Osteoblast (primary cell): ENCODE measurements around the gene SLK. TPM values are rescaled to one million over a fixed set of nuclear protein-coding genes. Genes with fewer than 3 reads are reported as not detected.

Experiments
- DNase-seq: peaks from one replicate; pipeline ENCODE4 v3.0.0; 2011; ENCODE audit warnings: low spot score, mixed read lengths; ENCODE audit not compliant: insufficient read length; ENCODE audit errors: missing footprints
- H2AFZ ChIP-seq: 2 replicates; pipeline ENCODE4 v1.6.0; 2011; ENCODE audit warnings: mild to moderate bottlenecking, low read length
- H3K27ac ChIP-seq: 2 replicates; pipeline ENCODE4 v1.5.1; 2011; ENCODE audit warnings: mild to moderate bottlenecking, low read depth, low read length, moderate library complexity
- H3K27me3 ChIP-seq: 2 replicates; pipeline ENCODE4 v1.6.0; 2012; ENCODE audit warnings: mild to moderate bottlenecking, control low read depth, inconsistent platforms, low read length, moderate library complexity; ENCODE audit not compliant: insufficient read depth
- H3K36me3 ChIP-seq: 2 replicates; pipeline ENCODE4 v1.5.1; 2011; ENCODE audit warnings: mild to moderate bottlenecking, low read length, control low read depth, moderate library complexity; ENCODE audit not compliant: insufficient read depth
- H3K4me1 ChIP-seq: 2 replicates; pipeline ENCODE4 v1.5.1; 2011; ENCODE audit warnings: mild to moderate bottlenecking, low read length, control low read depth, moderate library complexity; ENCODE audit not compliant: insufficient read depth
- H3K4me2 ChIP-seq: 2 replicates; pipeline ENCODE4 v1.6.0; 2011; ENCODE audit warnings: mild to moderate bottlenecking, low read length; ENCODE audit not compliant: insufficient read depth
- H3K4me3 ChIP-seq: fragments of 200-600 bp; sonication (generic); 3 replicates; pipeline ENCODE4 v1.5.1; 2012; ENCODE audit warnings: mild to moderate bottlenecking, low read length, inconsistent platforms; ENCODE audit not compliant: insufficient read depth
- H3K79me2 ChIP-seq: 2 replicates; pipeline ENCODE4 v1.6.0; 2012; ENCODE audit warnings: mild to moderate bottlenecking, low read length, control low read depth, inconsistent platforms; ENCODE audit not compliant: insufficient read depth
- H3K9me3 ChIP-seq: 2 replicates; pipeline ENCODE4 v1.5.1; 2011; ENCODE audit warnings: low read depth, low read length, control low read depth
- H4K20me1 ChIP-seq: 2 replicates; pipeline ENCODE4 v1.6.0; 2012; ENCODE audit warnings: mild to moderate bottlenecking, low read length, control low read depth; ENCODE audit not compliant: insufficient read depth
- total RNA-seq: library from RNA; depleted of rRNA; stranded (reverse); fragments of >200 nt; gene quantifications from 2 replicates; pipeline ENCODE4 v1.2.3, GENCODE V29; 2012
- TF ChIP-seq, protein P1 (sequence below): IDR thresholded peaks from 2 replicates; pipeline ENCODE4 v1.5.1; 2011; ENCODE audit warnings: mild to moderate bottlenecking, low read depth, low read length, moderate library complexity; ENCODE audit errors: extremely low read depth

The SLK gene
- total RNA-seq, 1 donor, result 48.1 TPM

DNA sequence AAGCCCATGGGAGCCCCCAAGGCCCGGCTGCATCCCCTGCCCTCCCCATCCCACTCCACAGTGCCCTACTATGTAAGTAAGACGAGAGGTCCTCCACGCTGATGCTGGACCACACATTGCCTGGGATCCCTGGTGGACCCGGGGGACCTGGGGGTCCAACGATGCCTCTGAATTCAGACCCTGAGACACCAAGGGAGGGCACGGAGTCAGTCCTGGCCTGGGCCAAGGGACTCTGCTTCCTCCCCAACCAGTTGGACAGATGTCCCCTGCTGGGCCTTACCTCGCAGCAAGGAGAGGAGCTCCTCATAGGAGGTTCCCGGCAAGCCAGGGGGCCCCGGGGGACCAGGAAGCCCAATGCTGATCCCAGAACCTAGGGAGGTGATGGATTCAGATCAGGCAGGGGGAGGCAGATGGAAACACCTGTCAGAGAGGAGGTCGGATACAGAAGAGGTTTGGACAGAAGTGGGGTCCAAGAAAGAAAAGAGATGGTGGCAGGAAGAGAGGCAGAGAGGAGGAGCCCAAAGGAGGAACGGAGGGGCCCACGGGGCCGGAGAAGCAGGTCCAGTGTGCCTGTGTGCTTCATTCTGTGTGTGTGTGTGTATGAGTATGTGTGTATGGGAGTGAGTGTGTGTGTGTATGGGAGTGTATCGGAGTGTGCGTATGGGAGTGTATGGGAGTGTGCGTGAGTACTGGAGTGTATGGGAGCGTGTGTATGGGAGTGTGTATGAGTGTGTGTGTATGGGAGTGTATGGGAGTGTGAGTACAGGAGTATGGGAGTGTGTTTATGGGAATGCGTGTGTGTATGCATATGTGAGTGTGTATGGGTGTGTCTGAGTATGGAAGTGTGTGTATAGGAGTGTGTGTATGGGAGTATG lies 68.5 kb downstream of the SLK start:
- H3K4me2 ChIP-seq, result no peak overlapping the region
- TF ChIP-seq, protein P1, sequence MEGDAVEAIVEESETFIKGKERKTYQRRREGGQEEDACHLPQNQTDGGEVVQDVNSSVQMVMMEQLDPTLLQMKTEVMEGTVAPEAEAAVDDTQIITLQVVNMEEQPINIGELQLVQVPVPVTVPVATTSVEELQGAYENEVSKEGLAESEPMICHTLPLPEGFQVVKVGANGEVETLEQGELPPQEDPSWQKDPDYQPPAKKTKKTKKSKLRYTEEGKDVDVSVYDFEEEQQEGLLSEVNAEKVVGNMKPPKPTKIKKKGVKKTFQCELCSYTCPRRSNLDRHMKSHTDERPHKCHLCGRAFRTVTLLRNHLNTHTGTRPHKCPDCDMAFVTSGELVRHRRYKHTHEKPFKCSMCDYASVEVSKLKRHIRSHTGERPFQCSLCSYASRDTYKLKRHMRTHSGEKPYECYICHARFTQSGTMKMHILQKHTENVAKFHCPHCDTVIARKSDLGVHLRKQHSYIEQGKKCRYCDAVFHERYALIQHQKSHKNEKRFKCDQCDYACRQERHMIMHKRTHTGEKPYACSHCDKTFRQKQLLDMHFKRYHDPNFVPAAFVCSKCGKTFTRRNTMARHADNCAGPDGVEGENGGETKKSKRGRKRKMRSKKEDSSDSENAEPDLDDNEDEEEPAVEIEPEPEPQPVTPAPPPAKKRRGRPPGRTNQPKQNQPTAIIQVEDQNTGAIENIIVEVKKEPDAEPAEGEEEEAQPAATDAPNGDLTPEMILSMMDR, result no peak
- H3K36me3 ChIP-seq, result no peaks in the 10 kb centered on the region

DNA sequence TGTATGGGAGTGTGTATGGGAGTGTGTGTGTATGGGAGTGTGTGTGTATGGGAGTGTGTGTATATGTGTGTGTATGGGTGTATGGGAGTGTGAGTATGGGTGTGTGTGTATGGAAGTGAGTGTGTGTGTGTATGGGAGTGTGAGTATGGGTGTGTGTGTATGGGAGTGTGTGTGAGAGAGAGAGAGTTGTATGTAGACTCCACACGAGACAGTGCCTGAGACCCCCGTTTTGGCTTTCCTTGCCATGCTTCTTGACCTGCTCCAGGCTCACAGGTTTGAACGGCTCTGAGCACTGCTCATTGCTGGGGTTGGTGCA lies 69.1 kb downstream of the SLK start:
- Histone ChIP-seq H3K36me3 (no peaks in the 10 kb centered on the region), H3K4me3 (no peak overlapping the region), H3K27ac (no peak overlapping the region), H3K4me2 (no peak overlapping the region), H3K4me1 (no peaks in the 10 kb centered on the region), H4K20me1 (peaks cover 3% of the 10 kb centered on the region), H3K9me3 (no peaks in the 10 kb centered on the region), H2AFZ (no peak overlapping the region), H3K27me3 (no peaks in the 10 kb centered on the region), H3K79me2 (no peaks in the 10 kb centered on the region)
- TF ChIP-seq, protein P1, result no peak
- DNase-seq, result no peak

More for the DNA sequence above, 68.5 kb downstream of the SLK start:
- Histone ChIP-seq H3K4me1 (no peaks in the 10 kb centered on the region), H3K79me2 (no peaks in the 10 kb centered on the region), H2AFZ (no peak overlapping the region), H3K4me3 (no peak overlapping the region), H3K27ac (no peak overlapping the region), H3K9me3 (no peaks in the 10 kb centered on the region), H4K20me1 (peaks cover 3% of the 10 kb centered on the region), H3K27me3 (no peaks in the 10 kb centered on the region)
- no peak for DNase-seq

DNA sequence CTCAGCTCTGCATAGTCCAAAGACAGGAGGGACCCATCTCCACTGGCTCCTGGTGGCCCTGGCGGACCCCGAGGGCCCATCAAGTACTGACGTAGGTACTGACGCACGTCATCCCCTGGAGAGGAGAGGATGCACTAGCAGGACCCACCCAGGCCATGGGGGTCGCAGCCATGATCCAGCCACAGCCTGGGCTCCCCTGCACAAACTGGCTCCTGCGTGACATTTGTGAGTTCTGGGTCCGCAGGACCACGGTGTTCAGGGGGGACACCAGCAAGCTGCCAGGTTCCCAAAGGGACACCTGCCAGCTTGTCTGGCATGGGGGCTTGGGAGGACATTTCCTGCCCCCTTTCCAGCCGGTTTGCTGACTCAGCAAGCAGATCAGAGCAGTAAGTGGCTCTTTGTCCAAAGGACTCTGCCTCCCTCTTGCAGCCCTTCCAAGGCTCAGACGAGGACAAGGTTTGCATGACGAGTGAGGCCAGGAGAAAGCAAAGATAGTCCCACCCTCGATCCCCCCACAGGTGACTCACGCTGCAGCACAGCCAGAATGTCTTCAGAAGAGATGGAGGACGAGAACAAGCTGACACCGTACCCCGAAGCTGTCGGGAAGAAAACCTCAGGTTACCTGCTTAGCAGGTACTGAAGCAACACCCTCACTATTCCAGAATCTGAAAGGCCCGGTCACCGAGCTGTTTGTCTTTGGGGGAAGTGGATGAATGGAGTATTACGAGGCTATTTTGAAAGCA lies 69.7 kb downstream of the SLK start:
- no peaks in the 10 kb centered on the region for H3K79me2 ChIP-seq
- no peak for DNase-seq
- no peaks in the 10 kb centered on the region for H3K27me3 ChIP-seq
- H3K9me3 ChIP-seq, result no peaks in the 10 kb centered on the region
- no peaks in the 10 kb centered on the region for H3K4me1 ChIP-seq
- H2AFZ ChIP-seq, result no peak overlapping the region
- no peaks in the 10 kb centered on the region for H4K20me1 ChIP-seq
- H3K36me3 ChIP-seq, result no peaks in the 10 kb centered on the region
- H3K27ac ChIP-seq, result no peak overlapping the region
- no peak overlapping the region for H3K4me2 ChIP-seq
- no peak overlapping the region for H3K4me3 ChIP-seq
- TF ChIP-seq, protein P1, result no peak
